B cell (primary cell): ENCODE measurements around the gene SUPT5H.

Experiments
- EZH2 ChIP-seq: IDR thresholded peaks from 2 replicates; pipeline ENCODE4 v1.6.1; 2012; ENCODE audit warnings: borderline replicate concordance, low read depth, mild to moderate bottlenecking, moderate library complexity, low read length; ENCODE audit not compliant: insufficient read depth, poor library complexity, severe bottlenecking
- TF ChIP-seq, protein P1 (sequence below): fragments of 200-600 bp; IDR thresholded peaks from one replicate; pipeline ENCODE4 v1.8.0; 2022; ENCODE audit warnings: antibody characterized with exemption, mild to moderate bottlenecking

DNA sequence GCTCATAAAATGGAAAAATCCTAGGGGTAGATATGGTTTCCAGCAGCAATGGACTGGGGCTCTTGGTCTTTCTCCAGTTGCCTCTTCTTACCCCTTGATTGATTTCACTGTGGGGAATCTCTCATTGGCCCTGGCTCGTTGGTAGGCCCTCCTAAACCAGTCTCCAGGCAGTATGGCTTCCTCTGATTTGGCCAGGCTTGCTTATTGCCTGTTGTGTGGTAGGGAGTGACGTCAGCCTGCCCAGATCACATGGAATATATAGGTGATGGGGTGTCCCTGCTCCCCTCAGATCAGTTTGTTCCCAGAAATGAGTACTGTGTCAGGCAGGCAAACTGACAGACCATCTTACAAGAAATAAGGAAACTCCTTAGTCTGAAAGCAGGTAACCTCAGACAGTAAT, 63.9 kb downstream of the SUPT5H start:
- TF ChIP-seq, protein P1, sequence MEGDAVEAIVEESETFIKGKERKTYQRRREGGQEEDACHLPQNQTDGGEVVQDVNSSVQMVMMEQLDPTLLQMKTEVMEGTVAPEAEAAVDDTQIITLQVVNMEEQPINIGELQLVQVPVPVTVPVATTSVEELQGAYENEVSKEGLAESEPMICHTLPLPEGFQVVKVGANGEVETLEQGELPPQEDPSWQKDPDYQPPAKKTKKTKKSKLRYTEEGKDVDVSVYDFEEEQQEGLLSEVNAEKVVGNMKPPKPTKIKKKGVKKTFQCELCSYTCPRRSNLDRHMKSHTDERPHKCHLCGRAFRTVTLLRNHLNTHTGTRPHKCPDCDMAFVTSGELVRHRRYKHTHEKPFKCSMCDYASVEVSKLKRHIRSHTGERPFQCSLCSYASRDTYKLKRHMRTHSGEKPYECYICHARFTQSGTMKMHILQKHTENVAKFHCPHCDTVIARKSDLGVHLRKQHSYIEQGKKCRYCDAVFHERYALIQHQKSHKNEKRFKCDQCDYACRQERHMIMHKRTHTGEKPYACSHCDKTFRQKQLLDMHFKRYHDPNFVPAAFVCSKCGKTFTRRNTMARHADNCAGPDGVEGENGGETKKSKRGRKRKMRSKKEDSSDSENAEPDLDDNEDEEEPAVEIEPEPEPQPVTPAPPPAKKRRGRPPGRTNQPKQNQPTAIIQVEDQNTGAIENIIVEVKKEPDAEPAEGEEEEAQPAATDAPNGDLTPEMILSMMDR, result no peak
- TF ChIP-seq EZH2, result no peak
